DND-41 (cell line): ENCODE measurements around the gene CCDC185.

Experiments
- ATAC-seq: fragments of 200-7000 bp; cut with Tn5 transposase; 3 replicates; pipeline ENCODE4 v1.9.1; 2021; ENCODE audit warnings: low read depth; ENCODE audit not compliant: insufficient read depth
- DNase-seq: peaks from one replicate; pipeline ENCODE4 v3.0.0-alpha.2; 2020
- H2AFZ ChIP-seq: 2 replicates; pipeline ENCODE4 v1.6.0; 2012; ENCODE audit warnings: low read depth, low read length
- H3K27ac ChIP-seq: 2 replicates; pipeline ENCODE4 v1.5.1; 2012; ENCODE audit warnings: low read length, inconsistent platforms
- H3K27me3 ChIP-seq: fragments of 200-600 bp; sonication (generic); 2 replicates; pipeline ENCODE4 v1.6.0; 2012; ENCODE audit warnings: low read length, mild to moderate bottlenecking, inconsistent platforms; ENCODE audit not compliant: insufficient read depth, poor library complexity
- H3K36me3 ChIP-seq: 2 replicates; pipeline ENCODE4 v1.5.1; 2012; ENCODE audit warnings: low read length, inconsistent platforms; ENCODE audit not compliant: insufficient read depth
- H3K4me1 ChIP-seq: 2 replicates; pipeline ENCODE4 v1.5.1; 2012; ENCODE audit warnings: mild to moderate bottlenecking, low read length; ENCODE audit not compliant: insufficient read depth
- H3K4me2 ChIP-seq: 2 replicates; pipeline ENCODE4 v1.6.0; 2012; ENCODE audit warnings: mild to moderate bottlenecking, moderate library complexity, low read length, inconsistent platforms; ENCODE audit not compliant: insufficient read depth
- H3K4me3 ChIP-seq, 2 experiments: fragments of 200-600 bp in 1 of 2; shearing (Covaris generic) in 1 of 2; 2 replicates each; pipeline ENCODE4 v1.5.1; 2012 to 2016; ENCODE audit warnings: inconsistent platforms in 2 of 2, low read length in 2 of 2, mild to moderate bottlenecking in 2 of 2, low read depth in 1 of 2, moderate library complexity in 1 of 2
- H3K79me2 ChIP-seq: 2 replicates; pipeline ENCODE4 v1.6.0; 2012; ENCODE audit warnings: low read length, inconsistent platforms; ENCODE audit not compliant: insufficient read depth
- H3K9ac ChIP-seq: 2 replicates; pipeline ENCODE4 v1.6.0; 2012; ENCODE audit warnings: low read depth, mild to moderate bottlenecking, inconsistent platforms, low read length, moderate library complexity
- H3K9me3 ChIP-seq: 2 replicates; pipeline ENCODE4 v1.5.1; 2012; ENCODE audit warnings: low read length, moderate library complexity, mild to moderate bottlenecking, inconsistent platforms; ENCODE audit not compliant: insufficient read depth, severe bottlenecking
- H4K20me1 ChIP-seq: 2 replicates; pipeline ENCODE4 v1.6.0; 2012; ENCODE audit warnings: low read length; ENCODE audit not compliant: insufficient read depth
- CTCF ChIP-seq: IDR thresholded peaks from 2 replicates; pipeline ENCODE4 v1.5.1; 2012; ENCODE audit warnings: borderline replicate concordance, low read length, moderate library complexity, mild to moderate bottlenecking; ENCODE audit not compliant: poor library complexity, severe bottlenecking; ENCODE audit errors: extremely low read depth
- EZH2 ChIP-seq: IDR thresholded peaks from 3 replicates; pipeline ENCODE4 v1.6.1; 2012; ENCODE audit warnings: borderline replicate concordance, low read depth, mild to moderate bottlenecking, moderate library complexity, low read length, inconsistent platforms; ENCODE audit not compliant: severe bottlenecking

Gene CCDC185

GRCh38 chr1:223443397-223443796 is 50.2 kb downstream of the CCDC185 start:
- no peaks in the 10 kb centered on the region for H3K36me3 ChIP-seq
- ATAC-seq (no peak), DNase-seq (no peak)
- no peaks in the 10 kb centered on the region for H3K4me1 ChIP-seq
- H3K79me2 ChIP-seq = no peaks in the 10 kb centered on the region
- no peak overlapping the region for H3K27ac ChIP-seq
- TF ChIP-seq CTCF (no peak), EZH2 (no peak)
- H3K4me2 ChIP-seq = no peak overlapping the region
- H4K20me1 ChIP-seq = no peaks in the 10 kb centered on the region
- H3K4me3 ChIP-seq = no peak overlapping the region
- H2AFZ ChIP-seq = no peak overlapping the region
- no peak overlapping the region for H3K9ac ChIP-seq
- H3K9me3 ChIP-seq = peaks cover 2% of the 10 kb centered on the region
- no peaks in the 10 kb centered on the region for H3K27me3 ChIP-seq

- Histone ChIP-seq H3K79me2 (no peaks in the 10 kb centered on the region), H3K9ac (no peak overlapping the region), H3K4me2 (no peak overlapping the region), H4K20me1 (no peaks in the 10 kb centered on the region), H3K9me3 (peaks cover 2% of the 10 kb centered on the region), H2AFZ (no peak overlapping the region), H3K4me3 (no peak overlapping the region), H3K36me3 (no peaks in the 10 kb centered on the region), H3K27me3 (no peaks in the 10 kb centered on the region), H3K4me1 (no peaks in the 10 kb centered on the region), H3K27ac (no peak overlapping the region)
- ATAC-seq (no peak), DNase-seq (no peak)
- TF ChIP-seq CTCF (no peak), EZH2 (no peak)
These were observed 51.2 kb downstream of the CCDC185 start for GRCh38 chr1:223444411-223444810.
